GM18517 (cell line): ENCODE results near the gene RASA4B.
A peak's percentile ranks its signal among the peaks of the same experiment; 100 is the strongest.
"Not testable (repeated sequence)": the region's sequence is repeated elsewhere in the genome, so short reads cannot be mapped to it uniquely, and the experiment has no call there.

Experiments used
- ATAC-seq: cut with Tn5 transposase; IDR thresholded peaks from one replicate; pipeline ENCODE4 v1.9.1; 2021; ENCODE audit warnings: mild to moderate bottlenecking, moderate library complexity; ENCODE audit not compliant: unreplicated experiment

Gene RASA4B

GRCh38 chr7:102517550-102518147 lies at the start of gene RASA4B:
Gene RASA4B, minus strand, starts transcription at chr7:102517777. Its CDS starts 67 bp downstream, at chr7:102517710.
- ATAC-seq, result peak; percentile 45

GRCh38 chr7:102550808-102551422 lies 33.3 kb upstream of the RASA4B start, which contains the start of gene SPDYE2:
Gene SPDYE2, plus strand, starts transcription at chr7:102551226. Its CDS starts 2,030 bp downstream, at chr7:102553256.
- ATAC-seq, result not testable (repeated sequence)

GRCh38 chr7:102546353-102546752 lies 28.8 kb upstream of the RASA4B start:
- peak; percentile 72 for ATAC-seq

- ATAC-seq, result not testable (repeated sequence)
These were observed 27.7 kb upstream of the RASA4B start for GRCh38 chr7:102545288-102545687.

- not testable (repeated sequence) for ATAC-seq
These were observed 26.8 kb upstream of the RASA4B start for GRCh38 chr7:102544372-102544771.

- not testable (repeated sequence) for ATAC-seq
These were observed 26.0 kb upstream of the RASA4B start, which contains the start of gene UPK3BL2 for GRCh38 chr7:102543596-102543995. Gene UPK3BL2, minus strand, starts transcription at chr7:102543696. Its CDS starts 60 bp downstream, at chr7:102543636.

GRCh38 chr7:102542771-102543170 lies 25.2 kb upstream of the RASA4B start:
- not testable (repeated sequence) for ATAC-seq

GRCh38 chr7:102542083-102542482 lies 24.5 kb upstream of the RASA4B start:
- ATAC-seq, result not testable (repeated sequence)

- not testable (repeated sequence) for ATAC-seq
These were observed 23.0 kb upstream of the RASA4B start for GRCh38 chr7:102540604-102541003.

- ATAC-seq, result not testable (repeated sequence)
These were observed 17.6 kb upstream of the RASA4B start for GRCh38 chr7:102535062-102535615.

GRCh38 chr7:102532127-102532526 lies 14.6 kb upstream of the RASA4B start:
- ATAC-seq, result not testable (repeated sequence)

- ATAC-seq, result not testable (repeated sequence)
These were observed 14.0 kb upstream of the RASA4B start for GRCh38 chr7:102531583-102531982.

GRCh38 chr7:102527822-102528793 lies 10.5 kb upstream of the RASA4B start:
- ATAC-seq, result not testable (repeated sequence)

- ATAC-seq, result not testable (repeated sequence)
These were observed 9.6 kb upstream of the RASA4B start for GRCh38 chr7:102527182-102527581.

- ATAC-seq, result not testable (repeated sequence)
These were observed 7.2 kb upstream of the RASA4B start for GRCh38 chr7:102524803-102525202.

GRCh38 chr7:102520797-102521196 lies 3.2 kb upstream of the RASA4B start:
- ATAC-seq, result not testable (repeated sequence)

GRCh38 chr7:102516951-102517350 lies 626 bp downstream of the RASA4B start:
- not testable (repeated sequence) for ATAC-seq

GRCh38 chr7:102515889-102516288 lies 1.7 kb downstream of the RASA4B start:
- ATAC-seq, result not testable (repeated sequence)

GRCh38 chr7:102514881-102515721 lies 2.5 kb downstream of the RASA4B start:
- ATAC-seq, result peak; percentile 70
